Kidney tubule cell (primary cell): ENCODE results near the gene SIK3.

Source experiments
- DNase-seq: peaks from one replicate; pipeline ENCODE4 v3.0.0-alpha.2; 2018; ENCODE audit warnings: low spot score

Gene SIK3

GRCh38 chr11:116895048-116895757 lies 203.0 kb downstream of the SIK3 start:
- DNase-seq, result no peak

GRCh38 chr11:116893906-116894305 lies 204.3 kb downstream of the SIK3 start:
- no peak for DNase-seq

- peak; percentile 14 for DNase-seq
Measured at GRCh38 chr11:116893437-116893836, 204.8 kb downstream of the SIK3 start.

GRCh38 chr11:116892374-116892773 lies 205.9 kb downstream of the SIK3 start:
- no peak for DNase-seq

GRCh38 chr11:116891746-116892145 lies 206.5 kb downstream of the SIK3 start:
- DNase-seq, result no peak

GRCh38 chr11:116890607-116891006 lies 207.6 kb downstream of the SIK3 start:
- DNase-seq, result no peak

- no peak for DNase-seq
Measured at GRCh38 chr11:116890193-116890592, 208.0 kb downstream of the SIK3 start.

- peak; percentile 66 for DNase-seq
Measured at GRCh38 chr11:116888884-116889549, 209.2 kb downstream of the SIK3 start.

GRCh38 chr11:116888024-116888423 lies 210.2 kb downstream of the SIK3 start:
- no peak for DNase-seq

GRCh38 chr11:116885951-116886655 lies 212.1 kb downstream of the SIK3 start:
- no peak for DNase-seq

- DNase-seq, result peak; percentile 61
Measured at GRCh38 chr11:116882386-116882785, 215.8 kb downstream of the SIK3 start.

- DNase-seq, result no peak
Measured at GRCh38 chr11:116881143-116881542, 217.1 kb downstream of the SIK3 start.

- DNase-seq, result peak; percentile 69
Measured at GRCh38 chr11:116879800-116880625, 218.2 kb downstream of the SIK3 start.

- no peak for DNase-seq
Measured at GRCh38 chr11:116876656-116877055, 221.6 kb downstream of the SIK3 start.

- DNase-seq, result no peak
Measured at GRCh38 chr11:116875194-116875593, 223.0 kb downstream of the SIK3 start.

GRCh38 chr11:116874251-116874650 lies 224.0 kb downstream of the SIK3 start:
- no peak for DNase-seq

- no peak for DNase-seq
Measured at GRCh38 chr11:116873381-116873780, 224.8 kb downstream of the SIK3 start.

- peak; percentile 49 for DNase-seq
Measured at GRCh38 chr11:116871248-116871647, 227.0 kb downstream of the SIK3 start.

GRCh38 chr11:116870054-116870453 lies 228.2 kb downstream of the SIK3 start:
- DNase-seq, result no peak

- no peak for DNase-seq
Measured at GRCh38 chr11:116869610-116870009, 228.6 kb downstream of the SIK3 start.

- no peak for DNase-seq
Measured at GRCh38 chr11:116868066-116868465, 230.2 kb downstream of the SIK3 start.

- no peak for DNase-seq
Measured at GRCh38 chr11:116867619-116868018, 230.6 kb downstream of the SIK3 start.
